Measurements from ENCODE around the gene GABRB2. TPM values are rescaled to one million over a fixed set of nuclear protein-coding genes. Genes with fewer than 3 reads are reported as not detected.

Gene GABRB2
- total RNA-seq, 1 donor from 2014 or later = not detected

DNA sequence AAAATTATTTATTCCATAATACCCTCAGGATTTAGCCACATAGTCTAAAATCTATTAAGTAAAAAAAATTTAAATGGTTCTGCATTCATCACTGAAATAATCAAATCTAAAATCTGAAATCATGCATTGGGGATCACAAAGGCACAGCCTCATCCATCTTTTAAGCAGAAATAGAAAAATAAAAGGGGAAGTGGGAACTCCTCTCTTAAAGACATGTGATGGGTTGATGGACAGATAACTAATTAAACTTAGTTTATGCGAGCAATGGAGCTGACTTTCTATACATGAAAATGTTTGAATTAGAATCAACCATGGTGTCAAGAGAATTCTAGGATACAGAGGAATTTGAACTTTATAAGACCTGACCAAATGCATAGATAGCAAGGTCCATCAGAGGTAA lies 170.5 kb downstream of the GABRB2 start:
- H3K36me3 Mint-ChIP-seq (ENCODE audit: unreplicated experiment) = no peaks in the 10 kb centered on the region
- no peak overlapping the region for H3K4me3 Mint-ChIP-seq (ENCODE audit: unreplicated experiment)
- H3K9me3 Mint-ChIP-seq (ENCODE audit: unreplicated experiment) = peaks cover 4% of the 10 kb centered on the region
- DNase-seq = no peak
- no peak overlapping the region for H3K27ac Mint-ChIP-seq (ENCODE audit: unreplicated experiment)
- peaks cover 31% of the 10 kb centered on the region for H3K4me1 Mint-ChIP-seq (ENCODE audit: low read depth, unreplicated experiment)
- TF ChIP-seq, protein P1, sequence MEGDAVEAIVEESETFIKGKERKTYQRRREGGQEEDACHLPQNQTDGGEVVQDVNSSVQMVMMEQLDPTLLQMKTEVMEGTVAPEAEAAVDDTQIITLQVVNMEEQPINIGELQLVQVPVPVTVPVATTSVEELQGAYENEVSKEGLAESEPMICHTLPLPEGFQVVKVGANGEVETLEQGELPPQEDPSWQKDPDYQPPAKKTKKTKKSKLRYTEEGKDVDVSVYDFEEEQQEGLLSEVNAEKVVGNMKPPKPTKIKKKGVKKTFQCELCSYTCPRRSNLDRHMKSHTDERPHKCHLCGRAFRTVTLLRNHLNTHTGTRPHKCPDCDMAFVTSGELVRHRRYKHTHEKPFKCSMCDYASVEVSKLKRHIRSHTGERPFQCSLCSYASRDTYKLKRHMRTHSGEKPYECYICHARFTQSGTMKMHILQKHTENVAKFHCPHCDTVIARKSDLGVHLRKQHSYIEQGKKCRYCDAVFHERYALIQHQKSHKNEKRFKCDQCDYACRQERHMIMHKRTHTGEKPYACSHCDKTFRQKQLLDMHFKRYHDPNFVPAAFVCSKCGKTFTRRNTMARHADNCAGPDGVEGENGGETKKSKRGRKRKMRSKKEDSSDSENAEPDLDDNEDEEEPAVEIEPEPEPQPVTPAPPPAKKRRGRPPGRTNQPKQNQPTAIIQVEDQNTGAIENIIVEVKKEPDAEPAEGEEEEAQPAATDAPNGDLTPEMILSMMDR (IDR thresholded peaks at IDR 0.05; ENCODE audit: partially characterized antibody, unreplicated experiment) = no peak
- H3K27me3 Mint-ChIP-seq (ENCODE audit: unreplicated experiment) = peaks cover 3% of the 10 kb centered on the region

DNA sequence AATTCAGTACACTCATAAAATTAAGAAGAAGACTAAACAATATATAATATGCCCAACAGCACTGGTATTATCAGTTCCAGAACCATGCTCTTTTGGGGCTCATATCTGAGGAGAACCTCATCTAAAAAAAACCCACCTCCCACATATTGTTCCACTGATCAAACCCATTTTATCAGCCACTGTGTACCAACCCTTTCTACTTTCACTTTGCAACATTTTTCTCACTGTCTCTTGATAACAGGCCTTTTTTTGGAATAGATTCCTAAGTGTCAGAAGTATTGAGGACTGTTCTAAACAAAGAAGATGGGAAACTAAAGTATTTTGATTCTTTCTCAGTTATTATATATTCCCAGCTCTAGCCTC lies 173.2 kb downstream of the GABRB2 start:
- Mint-ChIP-seq H3K27me3 (ENCODE audit: unreplicated experiment) (no peaks in the 10 kb centered on the region), H3K36me3 (ENCODE audit: unreplicated experiment) (no peaks in the 10 kb centered on the region), H3K4me1 (ENCODE audit: low read depth, unreplicated experiment) (peaks cover 17% of the 10 kb centered on the region), H3K9me3 (ENCODE audit: unreplicated experiment) (no peaks in the 10 kb centered on the region), H3K27ac (ENCODE audit: unreplicated experiment) (no peak overlapping the region), H3K4me3 (ENCODE audit: unreplicated experiment) (no peak overlapping the region)
- TF ChIP-seq, protein P1 (IDR thresholded peaks at IDR 0.05; ENCODE audit: partially characterized antibody, unreplicated experiment) = no peak
- no peak for DNase-seq

DNA sequence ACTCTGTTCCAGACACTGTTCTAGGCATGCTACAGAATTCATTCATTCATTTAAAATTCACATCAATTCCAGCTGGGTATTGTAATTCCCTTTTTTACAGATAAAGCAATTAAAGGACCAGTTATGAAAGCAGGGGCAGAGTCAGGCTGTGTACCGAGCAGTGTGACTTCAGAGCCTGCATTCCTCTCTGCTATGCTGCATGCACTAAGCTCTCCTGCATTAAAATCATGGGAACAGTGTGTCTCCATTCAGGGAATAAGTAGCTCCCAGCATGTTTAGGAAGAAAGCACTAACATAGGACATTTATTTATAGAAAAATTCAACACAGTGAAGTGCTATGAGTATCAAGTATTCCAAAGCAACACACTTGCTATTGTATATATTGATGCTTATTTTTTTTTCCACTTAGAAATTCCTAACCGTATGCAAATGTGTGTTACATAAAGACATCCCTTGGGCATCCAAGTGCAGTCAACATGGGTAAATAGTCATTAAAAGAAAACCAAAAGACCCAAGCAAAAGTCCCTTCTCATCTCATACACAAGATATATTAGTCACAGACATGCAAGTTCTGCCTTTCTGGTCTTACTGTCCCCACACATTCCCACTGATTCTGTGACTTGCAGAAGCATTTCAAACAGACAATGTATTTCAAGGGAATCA lies 173.7 kb downstream of the GABRB2 start:
- Mint-ChIP-seq H3K9me3 (ENCODE audit: unreplicated experiment) (no peaks in the 10 kb centered on the region), H3K27me3 (ENCODE audit: unreplicated experiment) (no peaks in the 10 kb centered on the region), H3K27ac (ENCODE audit: unreplicated experiment) (no peak overlapping the region), H3K4me3 (ENCODE audit: unreplicated experiment) (no peak overlapping the region), H3K36me3 (ENCODE audit: unreplicated experiment) (no peaks in the 10 kb centered on the region), H3K4me1 (ENCODE audit: low read depth, unreplicated experiment) (peaks cover 13% of the 10 kb centered on the region)
- no peak for DNase-seq
- TF ChIP-seq, protein P1 (IDR thresholded peaks at IDR 0.05; ENCODE audit: partially characterized antibody, unreplicated experiment) = no peak

DNA sequence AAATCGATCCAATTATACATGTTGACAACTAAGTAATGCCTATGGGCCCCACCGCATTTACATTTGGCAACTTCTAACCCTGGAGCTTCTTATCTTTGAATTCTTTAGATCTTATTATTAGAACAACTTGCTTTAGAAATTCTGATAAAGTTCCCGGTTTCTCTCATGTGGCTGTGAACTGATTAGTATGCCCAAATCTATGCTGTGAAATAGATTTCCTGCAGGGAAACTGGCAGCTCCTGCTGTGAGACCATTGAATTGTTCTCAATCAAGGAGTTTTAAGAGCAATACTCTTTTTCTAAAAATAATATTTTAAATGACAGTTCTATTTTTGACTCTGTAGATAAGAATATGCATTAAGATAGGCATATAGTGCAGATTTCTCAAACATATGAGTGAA lies 177.5 kb downstream of the GABRB2 start:
- TF ChIP-seq, protein P1 (IDR thresholded peaks at IDR 0.05; ENCODE audit: partially characterized antibody, unreplicated experiment) = no peak
- Mint-ChIP-seq H3K36me3 (ENCODE audit: unreplicated experiment) (no peaks in the 10 kb centered on the region), H3K27ac (ENCODE audit: unreplicated experiment) (no peak overlapping the region)

DNA sequence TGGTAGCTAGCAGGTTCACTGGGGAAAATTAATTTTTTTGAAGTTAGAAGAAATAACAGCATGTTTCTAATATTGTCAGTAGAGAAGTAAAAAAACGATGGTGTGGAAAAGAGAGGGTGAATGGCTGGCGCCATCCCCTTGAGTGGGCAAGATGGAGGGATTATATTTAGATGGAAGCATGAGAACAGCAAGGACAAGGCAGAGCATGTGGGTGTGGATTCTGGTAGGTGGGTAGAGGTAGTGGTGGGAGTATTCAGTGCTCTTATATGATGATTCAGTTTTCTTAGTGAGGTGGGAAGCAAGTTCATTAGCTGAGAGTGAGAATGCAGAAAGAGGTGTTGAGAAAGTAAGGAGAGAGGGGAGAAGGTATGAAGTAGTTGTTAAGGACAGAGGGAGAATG lies 188.1 kb downstream of the GABRB2 start:
- TF ChIP-seq, protein P1 (IDR thresholded peaks at IDR 0.05; ENCODE audit: partially characterized antibody, unreplicated experiment) = no peak
- H3K4me1 Mint-ChIP-seq (ENCODE audit: low read depth, unreplicated experiment) = no peaks in the 10 kb centered on the region
- no peaks in the 10 kb centered on the region for H3K36me3 Mint-ChIP-seq (ENCODE audit: unreplicated experiment)
- H3K4me3 Mint-ChIP-seq (ENCODE audit: unreplicated experiment) = no peak overlapping the region
- H3K9me3 Mint-ChIP-seq (ENCODE audit: unreplicated experiment) = no peaks in the 10 kb centered on the region
- H3K27ac Mint-ChIP-seq (ENCODE audit: unreplicated experiment) = no peak overlapping the region
- H3K27me3 Mint-ChIP-seq (ENCODE audit: unreplicated experiment) = peaks cover 2% of the 10 kb centered on the region
- no peak for DNase-seq

More for the DNA sequence above, 177.5 kb downstream of the GABRB2 start:
- H3K4me1 Mint-ChIP-seq (ENCODE audit: low read depth, unreplicated experiment) = no peaks in the 10 kb centered on the region
- no peaks in the 10 kb centered on the region for H3K27me3 Mint-ChIP-seq (ENCODE audit: unreplicated experiment)
- DNase-seq = no peak
- H3K9me3 Mint-ChIP-seq (ENCODE audit: unreplicated experiment) = no peaks in the 10 kb centered on the region
- no peak overlapping the region for H3K4me3 Mint-ChIP-seq (ENCODE audit: unreplicated experiment)
